AG09319 (cell line): ENCODE data around the gene FMN2.

Experiments
- DNase-seq: peaks from one replicate; pipeline ENCODE4 v3.0.0-alpha.2; 2010; ENCODE audit warnings: low read depth; ENCODE audit errors: extremely low read depth
- TF ChIP-seq, protein P1 (sequence below): IDR thresholded peaks from 2 replicates; pipeline ENCODE4 v1.5.1; 2011; ENCODE audit warnings: low read depth, mild to moderate bottlenecking, inconsistent platforms, low read length, moderate library complexity

FMN2 gene

DNA sequence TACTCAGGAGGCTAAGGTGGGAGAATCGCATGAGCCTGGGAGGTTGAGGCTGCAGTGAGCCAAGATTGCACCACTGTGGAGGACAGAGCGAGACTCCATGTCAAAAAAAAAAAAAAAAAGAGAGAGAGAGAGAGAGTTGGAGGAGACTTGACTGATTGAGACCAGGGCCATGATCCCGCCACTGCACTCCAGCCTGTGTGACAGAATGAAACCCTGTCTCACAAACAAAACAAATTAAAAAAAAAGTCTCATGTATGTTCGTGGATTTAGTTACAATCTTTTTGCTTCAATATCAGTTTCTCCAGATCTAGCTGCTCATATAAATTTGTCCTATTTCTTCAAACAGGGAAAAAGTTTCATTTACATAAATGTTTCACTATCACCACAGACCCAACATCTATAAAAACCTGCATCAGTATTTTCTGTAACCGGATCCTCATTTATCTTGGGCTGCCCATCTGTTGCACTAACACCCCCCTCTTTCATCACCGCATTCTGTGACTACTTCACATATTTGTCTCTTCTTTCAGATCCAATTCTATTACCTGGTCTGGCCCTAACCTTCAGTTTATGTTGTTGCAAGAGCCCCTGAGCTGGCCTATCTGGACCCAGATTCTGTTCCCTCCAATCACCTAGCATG lies 393.2 kb downstream of the FMN2 start:
- DNase-seq, result no peak
- TF ChIP-seq, protein P1, sequence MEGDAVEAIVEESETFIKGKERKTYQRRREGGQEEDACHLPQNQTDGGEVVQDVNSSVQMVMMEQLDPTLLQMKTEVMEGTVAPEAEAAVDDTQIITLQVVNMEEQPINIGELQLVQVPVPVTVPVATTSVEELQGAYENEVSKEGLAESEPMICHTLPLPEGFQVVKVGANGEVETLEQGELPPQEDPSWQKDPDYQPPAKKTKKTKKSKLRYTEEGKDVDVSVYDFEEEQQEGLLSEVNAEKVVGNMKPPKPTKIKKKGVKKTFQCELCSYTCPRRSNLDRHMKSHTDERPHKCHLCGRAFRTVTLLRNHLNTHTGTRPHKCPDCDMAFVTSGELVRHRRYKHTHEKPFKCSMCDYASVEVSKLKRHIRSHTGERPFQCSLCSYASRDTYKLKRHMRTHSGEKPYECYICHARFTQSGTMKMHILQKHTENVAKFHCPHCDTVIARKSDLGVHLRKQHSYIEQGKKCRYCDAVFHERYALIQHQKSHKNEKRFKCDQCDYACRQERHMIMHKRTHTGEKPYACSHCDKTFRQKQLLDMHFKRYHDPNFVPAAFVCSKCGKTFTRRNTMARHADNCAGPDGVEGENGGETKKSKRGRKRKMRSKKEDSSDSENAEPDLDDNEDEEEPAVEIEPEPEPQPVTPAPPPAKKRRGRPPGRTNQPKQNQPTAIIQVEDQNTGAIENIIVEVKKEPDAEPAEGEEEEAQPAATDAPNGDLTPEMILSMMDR, result no peak

DNA sequence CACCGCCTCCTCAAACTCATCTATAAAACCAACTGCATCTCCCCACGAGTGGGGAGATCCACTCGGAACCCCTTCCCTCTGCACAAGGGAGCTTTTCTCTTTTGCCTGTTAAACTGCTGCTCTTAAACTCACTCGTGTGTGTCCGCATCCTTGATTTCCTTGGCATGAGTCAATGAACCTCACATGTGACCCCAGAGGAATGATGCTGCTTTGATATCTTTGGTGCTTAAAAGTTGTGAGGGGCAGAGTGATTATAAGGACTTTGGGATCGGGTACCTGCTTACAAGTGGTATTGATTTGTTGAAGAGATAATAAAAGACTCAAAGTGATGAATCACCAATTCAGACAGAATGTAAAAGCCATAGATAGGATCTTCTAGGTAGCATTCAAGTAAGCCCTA lies 394.9 kb downstream of the FMN2 start:
- TF ChIP-seq, protein P1, result no peak
- DNase-seq, result no peak

DNA sequence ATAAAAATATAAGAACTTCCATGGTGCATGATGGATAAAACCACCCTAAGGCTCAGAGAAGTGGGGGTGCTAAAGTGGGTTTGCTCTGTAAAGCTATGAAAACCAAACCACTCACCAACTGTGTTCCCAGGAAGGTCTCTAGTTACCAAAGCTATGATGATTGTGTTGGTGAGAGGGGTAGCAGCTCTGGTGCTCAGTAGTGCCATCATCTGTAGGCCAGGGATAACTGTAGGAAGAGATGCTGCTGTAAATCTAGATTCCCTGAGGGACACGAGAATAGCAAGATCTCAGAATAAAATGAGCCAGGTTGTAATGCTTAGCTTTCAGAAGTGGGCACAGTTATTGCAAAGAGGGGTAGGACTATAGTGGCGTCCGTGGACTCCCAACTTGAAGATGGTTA lies 395.8 kb downstream of the FMN2 start:
- TF ChIP-seq, protein P1, result peak; percentile 20
- no peak for DNase-seq

DNA sequence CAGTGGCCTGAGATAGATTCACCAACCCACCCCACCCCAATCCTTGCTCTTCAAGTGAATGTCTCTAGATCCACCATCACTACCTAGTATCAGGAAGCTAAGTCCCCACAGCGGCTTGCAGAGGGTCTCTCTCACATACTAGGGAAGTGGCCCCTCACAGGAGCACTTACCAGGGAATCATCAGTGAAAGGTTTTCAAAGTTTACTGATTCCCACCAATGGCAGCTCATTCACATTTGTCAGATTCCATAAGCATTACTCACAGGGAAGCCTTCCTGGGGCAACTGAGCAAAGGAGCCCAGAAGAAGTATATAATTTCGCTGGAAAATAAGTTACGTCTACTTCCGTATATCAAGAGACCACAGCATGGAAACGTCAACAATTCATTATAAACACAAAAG lies 399.5 kb downstream of the FMN2 start:
- TF ChIP-seq, protein P1, result no peak
- DNase-seq, result no peak

DNA sequence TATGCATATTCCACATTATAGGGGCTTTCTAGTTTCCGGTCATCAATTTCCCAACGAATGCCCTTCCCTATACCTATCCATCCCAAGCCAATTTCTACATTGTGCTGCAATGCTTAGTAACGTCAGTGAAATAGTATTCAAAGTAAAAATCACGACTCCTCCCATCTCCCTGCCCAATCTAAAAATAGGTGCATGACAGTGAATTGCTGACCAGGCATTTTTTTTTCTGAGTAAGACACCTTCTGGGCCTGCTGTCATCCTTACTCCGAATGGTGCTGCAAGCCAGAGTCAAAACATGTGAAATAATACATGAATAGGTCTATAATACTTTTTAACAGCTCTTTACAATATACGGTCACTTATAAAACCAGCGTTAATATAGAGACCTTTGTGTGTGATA lies 400.1 kb downstream of the FMN2 start:
- TF ChIP-seq, protein P1, result no peak
- no peak for DNase-seq

DNA sequence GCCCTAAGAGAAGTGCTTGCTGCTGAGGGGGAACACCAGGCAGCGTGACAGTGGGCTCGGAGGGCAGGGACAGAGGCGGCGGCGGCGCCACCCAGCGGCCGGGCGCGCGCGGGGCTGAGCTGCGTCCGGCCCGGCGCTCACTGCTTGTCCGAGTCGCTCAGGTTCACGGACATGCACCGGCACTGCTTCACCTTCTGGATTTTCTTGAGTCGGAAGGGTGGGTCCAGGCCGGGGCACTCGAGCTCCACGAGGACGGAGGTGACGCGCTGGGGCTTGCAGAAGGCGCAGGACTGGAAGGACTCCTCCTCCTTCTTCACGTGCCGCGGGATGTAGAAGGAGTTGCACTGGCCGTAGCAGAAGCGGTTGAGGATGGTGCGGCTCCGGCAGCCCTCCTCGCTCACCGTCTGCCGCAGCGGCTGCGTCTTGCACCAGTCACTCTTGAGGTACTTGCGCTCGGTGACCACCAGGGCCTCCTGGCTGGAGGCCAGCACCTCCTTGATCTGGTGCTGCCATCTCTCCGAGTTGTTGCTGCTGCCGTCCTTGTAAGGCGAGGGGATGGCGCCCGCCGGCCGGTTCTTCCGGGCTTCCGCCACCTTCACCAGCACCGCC lies 401.3 kb downstream of the FMN2 start:
- DNase-seq, result no peak
- TF ChIP-seq, protein P1, result peak; percentile 14

DNA sequence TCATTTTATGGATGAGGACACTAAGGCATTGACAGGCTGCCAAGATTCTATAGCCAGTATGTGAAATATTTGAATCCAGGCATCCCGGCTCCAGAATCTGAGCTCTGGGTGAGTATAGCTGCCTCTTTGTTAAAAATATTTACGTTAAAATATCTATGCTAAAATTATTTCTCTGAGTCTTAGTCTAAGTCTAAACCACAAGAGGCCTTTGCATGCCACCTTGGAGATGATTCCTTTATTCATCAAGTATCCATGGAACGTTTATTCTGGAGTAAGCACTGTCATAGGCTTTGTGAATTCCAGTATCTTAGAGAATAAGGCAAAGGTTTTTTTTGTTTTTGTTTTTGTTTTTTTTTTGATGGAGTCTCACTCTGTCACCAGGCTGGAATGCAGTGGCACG lies 403.9 kb downstream of the FMN2 start:
- DNase-seq, result no peak
- TF ChIP-seq, protein P1, result no peak
